ENCODE data around the gene EVI5.

DNA sequence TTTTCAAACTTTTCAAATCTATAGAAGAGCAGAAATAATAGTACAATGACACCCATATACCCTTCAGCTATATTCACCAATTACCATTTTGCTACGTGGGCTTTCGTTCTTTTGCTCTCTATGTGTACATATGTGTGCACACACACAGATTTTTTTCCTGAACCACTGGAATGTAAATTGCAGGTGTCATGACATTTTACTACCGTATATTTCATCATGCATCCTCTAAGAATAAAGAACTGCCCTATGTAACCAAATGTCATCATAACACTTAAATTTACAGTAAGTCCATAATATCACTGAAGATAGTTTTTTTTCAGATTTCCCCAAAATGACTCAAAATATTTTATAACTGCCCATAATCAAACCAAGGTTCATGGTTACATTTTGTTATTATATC, 209.8 kb downstream of the EVI5 start:
- TF ChIP-seq POLR2A (IDR thresholded peaks at IDR 0.05) (no peak), CTCF (IDR thresholded peaks at IDR 0.05) (no peak)

All from body of pancreas (tissue), 4 donors.